Neuronal stem cell (in vitro differentiated cells): ENCODE results near the gene ZFAND3.

Experiments
- DNase-seq: peaks from one replicate; pipeline ENCODE4 v3.0.0-alpha.2; 2013; ENCODE audit warnings: low spot score
- H2AFZ ChIP-seq: one replicate; pipeline ENCODE4 v1.6.1; 2013; ENCODE audit warnings: mild to moderate bottlenecking, low read length, inconsistent platforms
- H2AK5ac ChIP-seq: 2 replicates; pipeline ENCODE4 v1.6.1; 2013; ENCODE audit warnings: low read depth, mild to moderate bottlenecking, inconsistent platforms, low read length, moderate library complexity, mixed read lengths
- H2BK120ac ChIP-seq: 2 replicates; pipeline ENCODE4 v1.6.1; 2013; ENCODE audit warnings: low read depth, mild to moderate bottlenecking, inconsistent platforms, low read length, moderate library complexity, mixed read lengths
- H2BK12ac ChIP-seq: one replicate; pipeline ENCODE4 v1.6.1; 2013; ENCODE audit warnings: low read length, inconsistent platforms
- H2BK15ac ChIP-seq: 2 replicates; pipeline ENCODE4 v1.6.1; 2013; ENCODE audit warnings: mild to moderate bottlenecking, low read length, inconsistent platforms, mixed read lengths
- H2BK5ac ChIP-seq: one replicate; pipeline ENCODE4 v1.6.1; 2013; ENCODE audit warnings: inconsistent platforms, mild to moderate bottlenecking, low read length, moderate library complexity
- H3K14ac ChIP-seq: one replicate; pipeline ENCODE4 v1.6.1; 2013; ENCODE audit warnings: low read length, inconsistent platforms
- H3K18ac ChIP-seq: 2 replicates; pipeline ENCODE4 v1.6.1; 2013; ENCODE audit warnings: low read length, inconsistent platforms
- H3K23ac ChIP-seq: 2 replicates; pipeline ENCODE4 v1.6.1; 2013; ENCODE audit warnings: low read depth, mild to moderate bottlenecking, mixed read lengths, low read length, inconsistent platforms; ENCODE audit not compliant: poor library complexity
- H3K27ac ChIP-seq: replicated peaks from 3 replicates; pipeline ENCODE4 v1.5.1; 2013; ENCODE audit warnings: low read length, inconsistent platforms
- H3K27me3 ChIP-seq, 3 experiments: 2 replicates each; pipeline ENCODE4 v1.6.1; 2013; ENCODE audit warnings: low read length in 3 of 3, mild to moderate bottlenecking in 2 of 3, inconsistent platforms in 1 of 3, low read depth in 1 of 3, mixed read lengths in 1 of 3, moderate library complexity in 1 of 3; ENCODE audit not compliant: control insufficient read depth in 3 of 3, insufficient read depth in 3 of 3
- H3K36me3 ChIP-seq, 2 donors: replicated peaks in 1 of 2; 2 replicates each; pipeline ENCODE4 v1.6.1; 2013; ENCODE audit warnings: low read length in 2 of 2; ENCODE audit not compliant: control insufficient read depth in 2 of 2, insufficient read depth in 2 of 2
- H3K4ac ChIP-seq: 2 replicates; pipeline ENCODE4 v1.6.1; 2013; ENCODE audit warnings: inconsistent platforms, mild to moderate bottlenecking, low read length, moderate library complexity
- H3K4me1 ChIP-seq, 2 donors: 1 replicate in 1 of 2; 2 replicates in 1 of 2; pipeline ENCODE4 v1.6.1; 2013; ENCODE audit warnings: low read length in 2 of 2, low read depth in 1 of 2; ENCODE audit not compliant: control insufficient read depth in 2 of 2, insufficient read depth in 1 of 2
- H3K4me2 ChIP-seq: one replicate; pipeline ENCODE4 v1.6.1; 2013; ENCODE audit warnings: mild to moderate bottlenecking, low read length, inconsistent platforms; ENCODE audit not compliant: insufficient read depth, poor library complexity, severe bottlenecking
- H3K4me3 ChIP-seq, 2 donors: 2 replicates each; pipeline ENCODE4 v1.5.1; 2013; ENCODE audit warnings: low read length in 2 of 2, mild to moderate bottlenecking in 2 of 2, inconsistent platforms in 1 of 2, moderate library complexity in 1 of 2
- H3K79me1 ChIP-seq: one replicate; pipeline ENCODE4 v1.6.1; 2013; ENCODE audit warnings: low read depth, mild to moderate bottlenecking, inconsistent platforms, low read length, moderate library complexity
- H3K9ac ChIP-seq: one replicate; pipeline ENCODE4 v1.6.1; 2013; ENCODE audit warnings: mild to moderate bottlenecking, low read depth, low read length, inconsistent platforms; ENCODE audit not compliant: poor library complexity
- H3K9me3 ChIP-seq, 2 donors: replicated peaks in 1 of 2; 2 replicates each; pipeline versions ENCODE3 to v1.6.1; 2013; ENCODE audit warnings: low read length in 2 of 2, mild to moderate bottlenecking in 2 of 2, inconsistent platforms in 1 of 2, low read depth in 1 of 2, mixed read lengths in 1 of 2, moderate library complexity in 1 of 2; ENCODE audit not compliant: control insufficient read depth in 2 of 2, insufficient read depth in 1 of 2
- H4K8ac ChIP-seq: one replicate; pipeline ENCODE4 v1.6.1; 2013; ENCODE audit warnings: low read depth, mild to moderate bottlenecking, inconsistent platforms, low read length, moderate library complexity
- H4K91ac ChIP-seq: one replicate; pipeline ENCODE4 v1.6.1; 2013; ENCODE audit warnings: low read length, low read depth, mild to moderate bottlenecking, inconsistent platforms; ENCODE audit not compliant: poor library complexity
- WGBS, 2 donors: extraction: QIAGEN DNeasy Blood & Tissue Kit; methylation state at CpG; one replicate each; pipeline ENCODE4 v1.1.7; 2013; ENCODE audit warnings: missing lambda C conversion rate in 2 of 2, mixed read lengths in 1 of 2; ENCODE audit not compliant: insufficient read length in 2 of 2, insufficient replicate concordance in 1 of 2; ENCODE audit errors: extremely low coverage in 2 of 2; 5-methylcytosine and 5-hydroxymethylcytosine counted together

Gene ZFAND3

GRCh38 chr6:38163186-38164130, 343.9 kb downstream of the ZFAND3 start:
- Histone ChIP-seq H3K4me2 (no peak overlapping the region), H2BK5ac (no peak overlapping the region), H2BK15ac (no peak overlapping the region), H3K4me1 (peaks cover 0 to 6% of the 10 kb centered on the region in 2 donors), H3K79me1 (peaks cover 4% of the 10 kb centered on the region), H3K9ac (no peak overlapping the region), H3K23ac (no peak overlapping the region), H2BK120ac (no peak overlapping the region), H3K27me3 (no peaks in the 10 kb centered on the region), H3K4me3 (no peak overlapping the region), H3K14ac (no peak overlapping the region), H4K8ac (no peak overlapping the region), H2AFZ (no peak overlapping the region), H3K36me3 (no peaks in the 10 kb centered on the region), H4K91ac (no peak overlapping the region), H2BK12ac (no peak overlapping the region), H3K4ac (no peak overlapping the region), H3K18ac (peak overlapping the region; percentile 72), H3K27ac (no peak overlapping the region), H3K9me3 (peaks cover 0 to 2% of the 10 kb centered on the region in 2 donors), H2AK5ac (no peak overlapping the region)
- no CpG with 5 or more reads among the region's 29 CpGs for WGBS, 2 donors
- DNase-seq, result no peak

GRCh38 chr6:38164131-38164481, 344.6 kb downstream of the ZFAND3 start:
- Histone ChIP-seq H2AK5ac (no peak overlapping the region), H2BK15ac (no peak overlapping the region), H4K91ac (no peak overlapping the region), H3K14ac (no peak overlapping the region), H3K18ac (no peak overlapping the region), H3K27me3 (no peaks in the 10 kb centered on the region), H2BK120ac (no peak overlapping the region), H3K4me3 (no peak overlapping the region), H3K4me2 (no peak overlapping the region), H3K9me3 (peaks cover 0 to 2% of the 10 kb centered on the region in 2 donors), H2BK5ac (no peak overlapping the region), H2AFZ (no peak overlapping the region), H3K23ac (no peak overlapping the region), H3K4me1 (peaks cover 0 to 6% of the 10 kb centered on the region in 2 donors), H3K4ac (no peak overlapping the region), H2BK12ac (no peak overlapping the region), H3K27ac (no peak overlapping the region), H3K9ac (no peak overlapping the region), H3K79me1 (peaks cover 4% of the 10 kb centered on the region), H3K36me3 (no peaks in the 10 kb centered on the region), H4K8ac (no peak overlapping the region)
- no peak for DNase-seq
- WGBS, 2 donors, result no CpG with 5 or more reads among the region's 6 CpGs

GRCh38 chr6:38164671-38165108, 345.2 kb downstream of the ZFAND3 start:
- peak overlapping the region; percentile 65 for H3K18ac ChIP-seq
- H3K36me3 ChIP-seq, result no peaks in the 10 kb centered on the region
- peak overlapping the region; percentile 22 for H2BK5ac ChIP-seq
- H3K4me2 ChIP-seq, result no peak overlapping the region
- H2AFZ ChIP-seq, result no peak overlapping the region
- no peak overlapping the region for H3K14ac ChIP-seq
- no peak overlapping the region for H3K23ac ChIP-seq
- no peak overlapping the region for H3K4me3 ChIP-seq
- H3K4me1 ChIP-seq, result peaks cover 0 to 6% of the 10 kb centered on the region in 2 donors
- no peak overlapping the region for H2AK5ac ChIP-seq
- H4K91ac ChIP-seq, result no peak overlapping the region
- H2BK120ac ChIP-seq, result no peak overlapping the region
- H2BK15ac ChIP-seq, result peak overlapping the region; percentile 39
- no peak overlapping the region for H3K27ac ChIP-seq
- H3K9me3 ChIP-seq, result no peaks in the 10 kb centered on the region
- no peak overlapping the region for H2BK12ac ChIP-seq
- no peak for DNase-seq
- no peak overlapping the region for H3K4ac ChIP-seq
- no peak overlapping the region for H3K9ac ChIP-seq
- H3K27me3 ChIP-seq, result no peaks in the 10 kb centered on the region
- no CpG with 5 or more reads among the region's 14 CpGs for WGBS, 2 donors
- peaks cover 4% of the 10 kb centered on the region for H3K79me1 ChIP-seq
- H4K8ac ChIP-seq, result no peak overlapping the region

- Histone ChIP-seq H4K8ac (no peak overlapping the region), H2BK120ac (no peak overlapping the region), H4K91ac (no peak overlapping the region), H2BK12ac (no peak overlapping the region), H3K4me3 (no peak overlapping the region), H2BK5ac (no peak overlapping the region), H3K9ac (peak overlapping the region; percentile 17), H2BK15ac (peak overlapping the region; percentile 60), H3K4me2 (no peak overlapping the region), H3K4ac (no peak overlapping the region), H3K9me3 (no peaks in the 10 kb centered on the region), H3K27ac (no peak overlapping the region), H2AK5ac (no peak overlapping the region), H3K36me3 (no peaks in the 10 kb centered on the region), H3K23ac (peak overlapping the region; percentile 76), H3K27me3 (no peaks in the 10 kb centered on the region), H3K79me1 (peaks cover 4% of the 10 kb centered on the region), H2AFZ (no peak overlapping the region), H3K18ac (peak overlapping the region; percentile 86), H3K14ac (peak overlapping the region; percentile 75), H3K4me1 (peaks cover 4 to 14% of the 10 kb centered on the region in 2 donors)
- no CpG with 5 or more reads among the region's 32 CpGs for WGBS, 2 donors
- no peak for DNase-seq
These were observed 347.1 kb downstream of the ZFAND3 start for GRCh38 chr6:38166411-38167240.
